ENCODE results near the gene MARF1.
"Not testable (repeated sequence)": the region's sequence is repeated elsewhere in the genome, so short reads cannot be mapped to it uniquely, and the experiment has no call there.

Gene MARF1

GRCh38 chr16:15653227-15653626 is 10.3 kb upstream of the MARF1 start:
- DNase-seq, result no peak

DNA sequence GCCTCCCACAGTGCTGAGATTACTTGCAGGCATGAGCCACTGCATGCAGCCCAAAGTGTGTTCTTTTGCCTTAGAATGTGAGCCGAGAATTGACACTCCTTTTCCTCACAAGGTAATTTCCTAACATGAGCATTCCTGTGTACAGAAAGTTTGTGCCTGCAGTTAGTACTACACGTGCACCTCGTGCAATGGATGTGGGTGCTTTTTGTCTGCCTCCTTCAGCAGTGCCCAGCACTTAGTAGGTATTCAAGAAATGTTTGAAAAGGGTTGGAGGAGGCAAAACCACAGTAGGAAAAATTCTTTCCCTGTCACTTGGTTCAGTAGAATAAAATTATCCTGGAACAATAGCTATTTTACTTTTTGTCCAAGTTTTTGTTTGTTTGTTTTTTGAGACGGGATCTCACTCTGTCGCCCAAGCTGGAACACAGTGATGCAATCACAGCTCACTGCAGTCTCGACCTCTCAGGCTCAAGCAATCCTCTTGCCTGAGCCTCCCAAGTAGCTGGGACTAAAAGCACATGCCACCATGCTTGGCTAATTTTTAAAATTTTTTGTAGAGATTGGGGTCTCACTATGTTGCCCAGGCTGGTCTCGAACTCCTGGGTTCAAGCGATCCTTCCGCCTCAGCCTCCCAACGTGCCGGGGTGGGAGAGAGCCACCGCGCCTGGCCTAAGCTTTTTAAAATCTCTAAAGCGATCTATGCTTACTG is 9.5 kb upstream of the MARF1 start:
- no peak for DNase-seq

DNA sequence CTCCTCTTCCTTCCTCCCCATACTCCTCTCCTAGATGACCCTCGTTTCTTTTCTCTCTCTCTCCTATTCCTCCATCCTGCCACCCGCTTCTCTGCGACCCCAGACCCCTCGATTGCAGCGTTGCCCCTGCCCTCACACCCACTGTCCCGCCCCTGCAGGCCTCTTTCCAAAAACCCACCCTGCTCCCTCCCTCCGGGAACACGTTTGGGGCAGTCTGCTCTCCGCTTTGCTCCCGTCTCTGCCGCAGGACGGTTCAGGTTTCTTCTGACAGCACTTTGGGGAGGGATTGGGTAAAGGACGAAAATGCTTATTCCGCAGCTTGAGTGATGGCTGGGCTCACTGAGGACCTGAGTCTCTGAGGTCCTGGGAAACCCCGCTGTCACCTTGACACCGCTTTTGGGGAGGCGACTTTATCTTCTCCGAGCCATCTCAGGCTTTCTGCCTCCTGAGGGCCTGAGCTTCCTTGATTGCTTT is 7.8 kb upstream of the MARF1 start:
- peak; percentile 62 for DNase-seq

- peak; percentile 96 for DNase-seq
Measured at GRCh38 chr16:15650019-15650697, 7.2 kb upstream of the MARF1 start, which contains the start of gene NDE1. NDE1 (plus strand) TSS chr16:15650245; CDS start chr16:15664779, 14,534 bp downstream.

DNA sequence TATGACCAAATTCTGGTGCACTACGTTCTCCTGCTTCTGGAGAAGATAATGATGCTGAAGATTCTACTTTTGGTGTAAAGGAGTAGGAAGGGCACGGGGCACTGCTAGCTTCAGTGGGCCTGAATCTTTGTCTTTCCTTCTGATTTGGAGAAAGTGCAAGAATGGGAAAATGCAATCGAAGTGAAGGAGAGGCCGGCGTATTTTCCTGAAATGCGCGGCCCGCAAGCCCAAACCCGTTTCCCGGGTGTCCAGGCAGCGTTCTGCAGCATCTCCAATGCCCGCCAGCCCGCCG is 6.7 kb upstream of the MARF1 start:
- DNase-seq, result no peak

DNA sequence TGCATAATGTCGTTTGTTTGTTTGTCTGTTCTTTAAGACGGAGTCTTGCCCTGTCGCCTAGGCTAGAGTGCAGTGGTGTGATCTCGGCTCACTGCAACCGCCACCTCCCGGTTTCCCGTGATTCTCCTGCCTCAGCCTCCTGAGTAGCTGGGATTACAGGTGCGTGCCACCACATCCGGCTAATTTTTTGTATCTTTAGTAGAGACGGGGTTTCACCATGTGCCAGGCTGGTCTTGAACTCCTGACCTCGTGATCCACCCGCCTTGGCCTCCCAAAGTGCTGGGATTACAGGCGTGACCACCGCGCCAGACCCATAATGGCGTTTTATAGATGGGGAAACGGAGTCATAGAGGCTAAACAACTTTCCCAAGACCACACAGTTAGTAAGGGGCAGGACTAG is 6.4 kb upstream of the MARF1 start:
- not testable (repeated sequence) for DNase-seq

DNA sequence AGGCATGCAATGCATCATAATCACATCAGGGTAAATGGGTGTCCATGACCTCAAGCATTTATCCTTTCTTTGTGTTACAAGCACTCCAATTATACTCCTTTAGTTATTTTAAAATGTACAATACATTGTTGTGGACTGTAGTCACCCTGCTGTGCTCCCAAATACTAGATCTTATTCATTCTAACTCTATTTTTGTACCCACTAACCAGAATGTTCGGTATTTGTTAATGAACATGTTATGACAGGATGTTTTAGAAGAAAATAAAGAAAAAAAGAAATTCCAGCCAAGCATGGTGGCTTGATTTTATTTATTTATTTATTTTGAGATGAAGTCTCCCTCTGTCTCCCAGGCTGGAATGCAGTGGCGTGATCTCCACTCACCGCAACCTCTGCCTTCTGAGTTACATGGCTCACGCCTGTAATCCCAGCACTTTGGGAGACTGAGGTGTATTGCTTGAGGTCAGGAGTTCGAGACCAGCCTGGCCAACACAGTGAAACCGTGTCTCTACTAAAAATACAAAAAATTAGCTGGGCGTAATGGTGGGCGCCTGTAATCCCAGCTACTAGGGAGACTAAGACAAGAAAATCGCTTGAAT is 5.3 kb upstream of the MARF1 start:
- no peak for DNase-seq

GRCh38 chr16:15647294-15648014 is 4.5 kb upstream of the MARF1 start:
- DNase-seq, result peak; percentile 22

- DNase-seq, result not testable (repeated sequence)
Measured at GRCh38 chr16:15646557-15647293, 3.8 kb upstream of the MARF1 start.

DNA sequence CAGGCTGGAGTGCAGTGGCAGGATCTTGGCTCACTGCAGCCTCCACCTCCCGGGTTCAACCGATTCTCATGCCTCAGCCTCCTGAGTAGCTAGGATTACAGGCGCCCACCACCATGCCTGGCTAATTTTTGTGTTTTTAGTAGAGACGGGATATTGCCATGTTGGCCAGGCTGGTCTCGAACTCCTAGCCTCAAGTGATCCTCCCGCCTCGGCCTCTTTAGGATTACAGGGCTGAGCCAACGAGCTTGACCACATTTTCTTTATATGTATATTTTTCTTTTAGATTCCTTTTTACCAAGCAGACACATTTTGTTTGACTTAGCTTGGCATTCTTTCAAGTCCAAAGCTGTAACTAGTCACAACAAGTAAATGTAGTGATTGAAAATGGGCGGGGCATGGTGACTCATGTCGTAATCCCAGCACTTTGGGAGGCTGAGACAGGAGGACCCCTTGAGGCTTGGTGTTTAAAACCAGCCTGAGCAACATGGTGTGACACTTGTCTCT is 2.1 kb upstream of the MARF1 start:
- peak; percentile 74 for DNase-seq

DNA sequence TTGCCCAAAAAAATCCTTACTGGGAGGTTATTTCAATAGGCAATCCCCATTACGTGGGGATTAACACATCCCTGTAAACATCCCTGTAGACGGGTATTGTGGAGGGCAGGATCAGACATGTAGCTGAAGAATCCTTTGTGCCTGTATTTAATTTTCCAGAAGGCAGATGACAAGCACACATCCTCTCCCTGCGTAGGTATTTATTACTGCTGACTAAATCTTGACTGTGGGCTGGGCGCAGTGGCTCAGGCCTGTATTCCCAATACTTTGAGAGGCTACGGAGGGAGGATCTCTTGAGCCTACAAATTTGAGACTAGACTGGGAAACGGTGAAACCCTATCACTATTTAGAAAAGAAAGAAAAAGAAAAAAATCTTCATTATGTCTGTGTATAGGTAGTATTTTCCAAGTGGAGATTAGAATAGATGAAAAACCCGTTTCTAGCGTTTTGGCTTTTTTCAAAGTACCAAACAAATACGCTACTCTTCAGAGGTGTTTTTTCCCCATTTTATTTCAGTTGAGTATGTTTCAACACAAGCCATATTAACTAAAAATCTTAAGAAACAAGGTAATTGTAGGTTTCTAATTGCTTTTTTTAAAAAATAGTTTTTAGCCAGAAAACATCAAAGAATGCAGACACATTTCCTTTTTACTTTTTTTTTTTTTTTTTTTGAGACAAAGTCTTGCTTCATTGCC is 1.5 kb upstream of the MARF1 start:
- no peak for DNase-seq

- no peak for DNase-seq
Measured at GRCh38 chr16:15643946-15644250, 944 bp upstream of the MARF1 start.

- peak; percentile 96 for DNase-seq
Measured at GRCh38 chr16:15642557-15643047, 352 bp downstream of the MARF1 start.

- no peak for DNase-seq
Measured at GRCh38 chr16:15641753-15642556, 999 bp downstream of the MARF1 start.

DNA sequence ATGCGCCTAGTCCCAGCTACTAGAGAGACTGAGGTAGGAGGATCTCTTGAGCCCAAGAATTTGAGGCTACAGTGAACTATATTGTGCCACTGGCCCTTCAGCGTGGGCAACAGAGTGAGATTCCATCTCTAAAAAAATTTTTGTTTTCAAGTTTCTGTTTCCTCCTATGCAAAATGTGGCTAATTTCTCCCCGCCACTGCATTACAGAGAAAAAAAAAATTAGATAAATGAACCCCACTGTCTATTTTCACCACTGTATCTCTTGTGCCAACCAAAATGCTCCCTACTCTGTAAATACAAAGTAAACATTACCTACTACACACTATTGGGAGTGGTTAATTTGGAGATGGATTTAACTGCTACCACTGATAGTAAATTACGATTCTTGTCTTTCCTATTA is 2.0 kb downstream of the MARF1 start:
- no peak for DNase-seq

- no peak for DNase-seq
Measured at GRCh38 chr16:15639061-15639568, 3.8 kb downstream of the MARF1 start.

DNA sequence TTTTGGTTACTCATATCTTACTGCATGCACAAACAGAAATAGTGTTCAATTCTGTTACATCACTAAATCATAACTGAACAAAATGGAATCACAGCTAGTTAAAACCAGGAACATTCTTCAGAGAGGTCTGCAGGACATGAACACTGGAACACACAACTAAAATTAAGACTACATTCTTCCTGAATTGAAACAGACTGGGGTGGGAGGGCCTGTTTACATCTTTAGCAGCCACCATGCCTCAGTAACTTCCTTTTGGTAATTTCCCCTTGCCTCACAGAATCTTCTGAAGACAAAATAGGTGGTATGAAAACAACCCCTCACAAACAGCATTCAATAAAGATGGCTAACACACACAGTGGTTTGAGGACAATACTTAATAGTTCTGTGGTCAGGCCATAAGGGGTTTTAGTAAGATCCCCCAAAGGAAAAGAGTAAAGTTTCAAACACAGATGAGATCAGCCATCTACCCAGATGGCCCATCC is 6.5 kb downstream of the MARF1 start:
- no peak for DNase-seq

DNA sequence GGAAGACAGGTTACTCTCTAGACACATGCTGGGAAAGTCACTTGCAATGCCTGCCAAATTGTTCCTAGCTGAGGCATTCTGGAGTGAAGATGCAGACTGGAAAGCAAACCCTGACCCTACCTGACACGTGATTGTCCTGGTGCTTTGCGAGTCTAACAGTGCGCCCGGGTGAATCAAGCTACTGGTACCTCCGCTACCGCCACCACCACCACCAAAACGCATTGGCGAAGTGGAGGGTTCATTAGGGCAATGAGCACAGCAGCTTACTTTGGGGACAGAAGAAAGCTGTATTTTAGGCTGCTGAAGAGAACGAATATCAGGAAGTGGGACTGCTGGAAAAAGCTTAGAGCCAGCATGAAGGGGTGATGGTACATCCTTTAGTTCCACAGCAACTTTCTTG is 7.0 kb downstream of the MARF1 start:
- no peak for DNase-seq

GRCh38 chr16:15631730-15632409 is 11.1 kb downstream of the MARF1 start:
- DNase-seq, result no peak

GRCh38 chr16:15621889-15622288 is 21.1 kb downstream of the MARF1 start:
- DNase-seq, result no peak

Data from hematopoietic multipotent progenitor cell treated with erythropoietin and hydrocortisone succinate and interleukin-3 and kit ligand, for 4 days (in vitro differentiated cells).